SK-N-SH treated with all-trans-retinoic acid at 6 μM for 48 hours (cell line): ENCODE measurements around the gene TMEM131L.

Experiments used
- ARNTL ChIP-seq: fragments of 450-650 bp; formaldehyde crosslinking; IDR thresholded peaks from 2 replicates; pipeline ENCODE4 v1.5.0; 2020; ENCODE audit warnings: low read depth, mild to moderate bottlenecking, moderate library complexity, borderline replicate concordance
- CREB5 ChIP-seq: fragments of 250-450 bp; sonication (Bioruptor Pico); IDR thresholded peaks from 2 replicates; pipeline ENCODE4 v1.5.1; 2020; ENCODE audit warnings: low read depth, mild to moderate bottlenecking, moderate library complexity
- ISL1 ChIP-seq: fragments of 250-450 bp; sonication (Bioruptor Pico); IDR thresholded peaks from 2 replicates; pipeline ENCODE4 v2.1.2; 2022; ENCODE audit warnings: mild to moderate bottlenecking, moderate library complexity
- OSR1 ChIP-seq: fragments of 250-450 bp; sonication (Bioruptor Pico); IDR thresholded peaks from 2 replicates; pipeline ENCODE4 v1.8.0; 2022; ENCODE audit warnings: moderate library complexity, mild to moderate bottlenecking, inconsistent platforms
- ZFP3 ChIP-seq: fragments of 250-450 bp; sonication (Bioruptor Pico); IDR thresholded peaks from 2 replicates; pipeline ENCODE4 v1.5.0; 2020; ENCODE audit warnings: mild to moderate bottlenecking, moderate library complexity
- ZFP30 ChIP-seq: fragments of 450-650 bp; formaldehyde crosslinking; IDR thresholded peaks from 2 replicates; pipeline ENCODE4 v1.5.0; 2022; ENCODE audit warnings: mild to moderate bottlenecking, moderate library complexity
- ZNF8 ChIP-seq: fragments of 450-650 bp; formaldehyde crosslinking; IDR thresholded peaks from 2 replicates; pipeline ENCODE4 v1.5.0; 2020; ENCODE audit warnings: mild to moderate bottlenecking, moderate library complexity
- TF ChIP-seq, protein P1 (sequence below): fragments of 250-450 bp; sonication (Bioruptor Pico); IDR thresholded peaks from 2 replicates; pipeline ENCODE4 v1.8.0; 2020; ENCODE audit warnings: mild to moderate bottlenecking, moderate library complexity, borderline replicate concordance
- TF ChIP-seq, protein P2 (sequence below): fragments of 250-450 bp; sonication (Bioruptor Pico); IDR thresholded peaks from 2 replicates; pipeline ENCODE4 v1.5.0; 2020; ENCODE audit warnings: mild to moderate bottlenecking, moderate library complexity
- TF ChIP-seq, protein P3 (sequence below): fragments of 250-450 bp; sonication (Bioruptor Pico); IDR thresholded peaks from 2 replicates; pipeline ENCODE4 v1.5.1; 2021; ENCODE audit warnings: mild to moderate bottlenecking, moderate library complexity

- TF ChIP-seq, protein P1, sequence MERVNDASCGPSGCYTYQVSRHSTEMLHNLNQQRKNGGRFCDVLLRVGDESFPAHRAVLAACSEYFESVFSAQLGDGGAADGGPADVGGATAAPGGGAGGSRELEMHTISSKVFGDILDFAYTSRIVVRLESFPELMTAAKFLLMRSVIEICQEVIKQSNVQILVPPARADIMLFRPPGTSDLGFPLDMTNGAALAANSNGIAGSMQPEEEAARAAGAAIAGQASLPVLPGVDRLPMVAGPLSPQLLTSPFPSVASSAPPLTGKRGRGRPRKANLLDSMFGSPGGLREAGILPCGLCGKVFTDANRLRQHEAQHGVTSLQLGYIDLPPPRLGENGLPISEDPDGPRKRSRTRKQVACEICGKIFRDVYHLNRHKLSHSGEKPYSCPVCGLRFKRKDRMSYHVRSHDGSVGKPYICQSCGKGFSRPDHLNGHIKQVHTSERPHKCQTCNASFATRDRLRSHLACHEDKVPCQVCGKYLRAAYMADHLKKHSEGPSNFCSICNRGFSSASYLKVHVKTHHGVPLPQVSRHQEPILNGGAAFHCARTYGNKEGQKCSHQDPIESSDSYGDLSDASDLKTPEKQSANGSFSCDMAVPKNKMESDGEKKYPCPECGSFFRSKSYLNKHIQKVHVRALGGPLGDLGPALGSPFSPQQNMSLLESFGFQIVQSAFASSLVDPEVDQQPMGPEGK (CRISPR knock-in tag), result no peak
- no peak for TF ChIP-seq ZNF8
- TF ChIP-seq, protein P2, sequence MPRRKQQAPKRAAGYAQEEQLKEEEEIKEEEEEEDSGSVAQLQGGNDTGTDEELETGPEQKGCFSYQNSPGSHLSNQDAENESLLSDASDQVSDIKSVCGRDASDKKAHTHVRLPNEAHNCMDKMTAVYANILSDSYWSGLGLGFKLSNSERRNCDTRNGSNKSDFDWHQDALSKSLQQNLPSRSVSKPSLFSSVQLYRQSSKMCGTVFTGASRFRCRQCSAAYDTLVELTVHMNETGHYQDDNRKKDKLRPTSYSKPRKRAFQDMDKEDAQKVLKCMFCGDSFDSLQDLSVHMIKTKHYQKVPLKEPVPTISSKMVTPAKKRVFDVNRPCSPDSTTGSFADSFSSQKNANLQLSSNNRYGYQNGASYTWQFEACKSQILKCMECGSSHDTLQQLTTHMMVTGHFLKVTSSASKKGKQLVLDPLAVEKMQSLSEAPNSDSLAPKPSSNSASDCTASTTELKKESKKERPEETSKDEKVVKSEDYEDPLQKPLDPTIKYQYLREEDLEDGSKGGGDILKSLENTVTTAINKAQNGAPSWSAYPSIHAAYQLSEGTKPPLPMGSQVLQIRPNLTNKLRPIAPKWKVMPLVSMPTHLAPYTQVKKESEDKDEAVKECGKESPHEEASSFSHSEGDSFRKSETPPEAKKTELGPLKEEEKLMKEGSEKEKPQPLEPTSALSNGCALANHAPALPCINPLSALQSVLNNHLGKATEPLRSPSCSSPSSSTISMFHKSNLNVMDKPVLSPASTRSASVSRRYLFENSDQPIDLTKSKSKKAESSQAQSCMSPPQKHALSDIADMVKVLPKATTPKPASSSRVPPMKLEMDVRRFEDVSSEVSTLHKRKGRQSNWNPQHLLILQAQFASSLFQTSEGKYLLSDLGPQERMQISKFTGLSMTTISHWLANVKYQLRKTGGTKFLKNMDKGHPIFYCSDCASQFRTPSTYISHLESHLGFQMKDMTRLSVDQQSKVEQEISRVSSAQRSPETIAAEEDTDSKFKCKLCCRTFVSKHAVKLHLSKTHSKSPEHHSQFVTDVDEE, result no peak
- TF ChIP-seq, protein P3, sequence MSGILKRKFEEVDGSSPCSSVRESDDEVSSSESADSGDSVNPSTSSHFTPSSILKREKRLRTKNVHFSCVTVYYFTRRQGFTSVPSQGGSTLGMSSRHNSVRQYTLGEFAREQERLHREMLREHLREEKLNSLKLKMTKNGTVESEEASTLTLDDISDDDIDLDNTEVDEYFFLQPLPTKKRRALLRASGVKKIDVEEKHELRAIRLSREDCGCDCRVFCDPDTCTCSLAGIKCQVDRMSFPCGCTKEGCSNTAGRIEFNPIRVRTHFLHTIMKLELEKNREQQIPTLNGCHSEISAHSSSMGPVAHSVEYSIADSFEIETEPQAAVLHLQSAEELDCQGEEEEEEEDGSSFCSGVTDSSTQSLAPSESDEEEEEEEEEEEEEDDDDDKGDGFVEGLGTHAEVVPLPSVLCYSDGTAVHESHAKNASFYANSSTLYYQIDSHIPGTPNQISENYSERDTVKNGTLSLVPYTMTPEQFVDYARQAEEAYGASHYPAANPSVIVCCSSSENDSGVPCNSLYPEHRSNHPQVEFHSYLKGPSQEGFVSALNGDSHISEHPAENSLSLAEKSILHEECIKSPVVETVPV (CRISPR knock-in tag), result no peak
- no peak for TF ChIP-seq CREB5
- TF ChIP-seq ZFP3 (CRISPR knock-in tag), result no peak
- no peak for TF ChIP-seq ARNTL
- TF ChIP-seq OSR1 (CRISPR knock-in tag), result no peak
- no peak for TF ChIP-seq ZFP30 (CRISPR knock-in tag)
- no peak for TF ChIP-seq ISL1 (CRISPR knock-in tag)
Measured at GRCh38 chr4:153518001-153518400, 51.8 kb downstream of the TMEM131L start.
